Thyroid gland (tissue), 4 donors: ENCODE results near the gene DNAJC30. TPM values are rescaled to one million over a fixed set of nuclear protein-coding genes. Genes with fewer than 3 reads are reported as not detected.
A peak's percentile ranks its signal among the peaks of the same experiment; 100 is the strongest.

ENCODE experiments used
- DNase-seq, 2 donors: peaks; one replicate each; pipeline ENCODE4 v3.0.0-alpha.2; 2019
- H3K27ac ChIP-seq, 3 donors: fragments of 200-600 bp; sonication (generic); 1 replicate in 2 of 3; 2 replicates in 1 of 3; pipeline ENCODE4 v1.5.1; 2016 to 2019; ENCODE audit warnings: mild to moderate bottlenecking in 1 of 3, moderate library complexity in 1 of 3
- H3K27me3 ChIP-seq: fragments of 200-600 bp; sonication (generic); one replicate; pipeline ENCODE4 v1.5.1; 2019
- H3K36me3 ChIP-seq, 2 donors: fragments of 200-600 bp; sonication (generic); one replicate each; pipeline ENCODE4 v1.5.1; 2016 to 2019
- H3K4me1 ChIP-seq, 2 donors: fragments of 200-600 bp; sonication (generic); one replicate each; pipeline ENCODE4 v1.5.1; 2017 to 2019
- H3K4me3 ChIP-seq, 3 donors: fragments of 200-600 bp; sonication (generic); replicated peaks in 1 of 3; 1 replicate in 2 of 3; 2 replicates in 1 of 3; pipeline ENCODE4 v1.5.1; 2016; ENCODE audit warnings: mild to moderate bottlenecking in 1 of 3
- H3K9me3 ChIP-seq: fragments of 200-600 bp; sonication (generic); one replicate; pipeline ENCODE4 v1.5.1; 2017
- POLR2A ChIP-seq, 2 donors: fragments of 450-650 bp; IDR thresholded peaks; one replicate each; pipeline ENCODE4 v1.6.1; 2017; ENCODE audit warnings: antibody characterized with exemption in 2 of 2, mild to moderate bottlenecking in 2 of 2, moderate library complexity in 1 of 2
- WGBS, 2 donors: methylation state at CpG; one replicate each; pipeline ENCODE4 v1.1.5; 2017; 5-methylcytosine and 5-hydroxymethylcytosine counted together
- intact Hi-C: fragments of 100-400 bp; cut with DNase I; formaldehyde crosslinking; loops from one replicate; pipeline ENCODE4 v1.15.1; 2023
- total RNA-seq, 4 donors: library from RNA; depleted of rRNA; stranded (reverse); fragments of >200 nt; gene quantifications; one replicate each; pipeline ENCODE4 v1.2.3, GENCODE V29; 2016
- TF ChIP-seq, protein P1 (sequence below), 6 experiments: fragments of 200-600 bp in 3 of 6; fragments of 450-650 bp in 3 of 6; sonication (generic) in 3 of 6; IDR thresholded peaks; one replicate each; pipeline ENCODE4 v1.5.1; 2016 to 2019; ENCODE audit warnings: antibody characterized with exemption in 6 of 6, mild to moderate bottlenecking in 2 of 6, inconsistent platforms in 1 of 6, moderate library complexity in 1 of 6

Gene DNAJC30
- total RNA-seq, 4 donors from 2014 or later, result 9.0 to 19.1 (median 14.8) TPM

GRCh38 chr7:73648593-73649332 lies 34.5 kb downstream of the DNAJC30 start:
- no peak overlapping the region for H3K27ac ChIP-seq
- no peak for TF ChIP-seq POLR2A (IDR thresholded peaks at IDR 0.05)
- TF ChIP-seq, protein P1, sequence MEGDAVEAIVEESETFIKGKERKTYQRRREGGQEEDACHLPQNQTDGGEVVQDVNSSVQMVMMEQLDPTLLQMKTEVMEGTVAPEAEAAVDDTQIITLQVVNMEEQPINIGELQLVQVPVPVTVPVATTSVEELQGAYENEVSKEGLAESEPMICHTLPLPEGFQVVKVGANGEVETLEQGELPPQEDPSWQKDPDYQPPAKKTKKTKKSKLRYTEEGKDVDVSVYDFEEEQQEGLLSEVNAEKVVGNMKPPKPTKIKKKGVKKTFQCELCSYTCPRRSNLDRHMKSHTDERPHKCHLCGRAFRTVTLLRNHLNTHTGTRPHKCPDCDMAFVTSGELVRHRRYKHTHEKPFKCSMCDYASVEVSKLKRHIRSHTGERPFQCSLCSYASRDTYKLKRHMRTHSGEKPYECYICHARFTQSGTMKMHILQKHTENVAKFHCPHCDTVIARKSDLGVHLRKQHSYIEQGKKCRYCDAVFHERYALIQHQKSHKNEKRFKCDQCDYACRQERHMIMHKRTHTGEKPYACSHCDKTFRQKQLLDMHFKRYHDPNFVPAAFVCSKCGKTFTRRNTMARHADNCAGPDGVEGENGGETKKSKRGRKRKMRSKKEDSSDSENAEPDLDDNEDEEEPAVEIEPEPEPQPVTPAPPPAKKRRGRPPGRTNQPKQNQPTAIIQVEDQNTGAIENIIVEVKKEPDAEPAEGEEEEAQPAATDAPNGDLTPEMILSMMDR (IDR thresholded peaks at IDR 0.05), result no peak
- 47 to 55% methylated on average over 1 of the region's 1 CpG for WGBS, 2 donors
- no peaks in the 10 kb centered on the region for H3K9me3 ChIP-seq
- DNase-seq, result no peak
- no peaks in the 10 kb centered on the region for H3K27me3 ChIP-seq
- H3K4me1 ChIP-seq, result peaks cover 5 to 8% of the 10 kb centered on the region in 2 donors
- no peak overlapping the region for H3K4me3 ChIP-seq
- no peaks in the 10 kb centered on the region for H3K36me3 ChIP-seq
- intact Hi-C loops, result no loop called here

- Histone ChIP-seq H3K27ac (no peak overlapping the region), H3K4me1 (peaks cover 5 to 8% of the 10 kb centered on the region in 2 donors), H3K4me3 (peak overlapping the region in 1 of 3 donors; percentile 29), H3K9me3 (no peaks in the 10 kb centered on the region), H3K27me3 (no peaks in the 10 kb centered on the region), H3K36me3 (no peaks in the 10 kb centered on the region)
- 2% methylated on average over 17 to 22 of the region's 62 CpGs for WGBS, 2 donors
- intact Hi-C loops, result no loop called here
- TF ChIP-seq POLR2A (IDR thresholded peaks at IDR 0.05), result no peak
- TF ChIP-seq, protein P1 (IDR thresholded peaks at IDR 0.05), result peak in 1 of 6 experiments; percentile 27
- DNase-seq, result peak; percentile 30 to 41
Measured at GRCh38 chr7:73647725-73648592, 35.3 kb downstream of the DNAJC30 start.

GRCh38 chr7:73646785-73647724 lies 36.2 kb downstream of the DNAJC30 start:
- TF ChIP-seq, protein P1 (IDR thresholded peaks at IDR 0.05), result no peak
- TF ChIP-seq POLR2A (IDR thresholded peaks at IDR 0.05), result no peak
- Histone ChIP-seq H3K27ac (no peak overlapping the region), H3K4me1 (peaks cover 5 to 8% of the 10 kb centered on the region in 2 donors), H3K9me3 (no peaks in the 10 kb centered on the region), H3K27me3 (no peaks in the 10 kb centered on the region), H3K36me3 (no peaks in the 10 kb centered on the region), H3K4me3 (no peak overlapping the region)
- intact Hi-C loops, result no loop called here
- DNase-seq, result no peak
- 79 to 83% methylated on average over 7 to 9 of the region's 16 CpGs for WGBS, 2 donors

- intact Hi-C loops, result no loop called here
- no peak overlapping the region for H3K4me3 ChIP-seq
- H3K27me3 ChIP-seq, result no peaks in the 10 kb centered on the region
- TF ChIP-seq, protein P1 (IDR thresholded peaks at IDR 0.05), result no peak
- TF ChIP-seq POLR2A (IDR thresholded peaks at IDR 0.05), result no peak
- H3K9me3 ChIP-seq, result no peaks in the 10 kb centered on the region
- H3K36me3 ChIP-seq, result no peaks in the 10 kb centered on the region
- no peak for DNase-seq
- H3K27ac ChIP-seq, result no peak overlapping the region
- 74 to 76% methylated on average over 4 of the region's 4 CpGs for WGBS, 2 donors
- H3K4me1 ChIP-seq, result peaks cover 5 to 8% of the 10 kb centered on the region in 2 donors
Measured at GRCh38 chr7:73645643-73646174, 37.5 kb downstream of the DNAJC30 start.
